ENCODE results near the gene GRIN2A. TPM values are rescaled to one million over a fixed set of nuclear protein-coding genes. Genes with fewer than 3 reads are reported as not detected.

GRIN2A gene
- total RNA-seq, 1 donor from 2014 or later: not detected

GRCh38 chr16:10168258-10168657 is 14.0 kb downstream of the GRIN2A start:
- H3K27me3 Mint-ChIP-seq (ENCODE audit: unreplicated experiment): no peaks in the 10 kb centered on the region
- H3K4me3 Mint-ChIP-seq (ENCODE audit: unreplicated experiment): no peak overlapping the region
- H3K9me3 Mint-ChIP-seq (ENCODE audit: unreplicated experiment): peaks cover 5% of the 10 kb centered on the region
- H3K4me1 Mint-ChIP-seq (ENCODE audit: unreplicated experiment): no peaks in the 10 kb centered on the region
- DNase-seq (ENCODE audit: extremely low spot score, unreplicated experiment): no peak
- no peaks in the 10 kb centered on the region for H3K36me3 Mint-ChIP-seq (ENCODE audit: unreplicated experiment)
- TF ChIP-seq CTCF (IDR thresholded peaks at IDR 0.05): no peak
- no peak overlapping the region for H3K27ac Mint-ChIP-seq (ENCODE audit: unreplicated experiment)

DNA sequence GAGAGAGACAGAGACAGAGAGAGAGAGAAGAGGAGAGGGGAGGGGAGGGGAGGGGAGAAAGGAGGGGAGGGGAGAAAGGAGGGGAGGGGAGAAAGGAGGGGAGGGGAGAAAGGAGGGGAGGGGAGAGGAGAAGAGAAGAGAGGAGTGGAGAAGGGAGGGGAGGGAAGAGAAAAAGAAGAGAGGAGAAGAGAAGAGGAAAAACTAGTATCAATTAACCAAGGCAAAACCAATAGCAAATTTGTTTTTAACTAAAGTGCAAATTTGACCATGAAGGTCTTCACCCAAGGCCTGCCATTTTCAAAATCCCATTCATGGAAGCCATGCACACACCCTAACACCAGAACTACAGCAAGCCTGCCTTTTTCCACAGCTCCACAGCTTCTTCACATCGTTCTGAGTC is 16.6 kb downstream of the GRIN2A start:
- no peak for TF ChIP-seq CTCF (IDR thresholded peaks at IDR 0.05)
- Mint-ChIP-seq H3K27ac (ENCODE audit: unreplicated experiment) (no peak overlapping the region), H3K27me3 (ENCODE audit: unreplicated experiment) (no peaks in the 10 kb centered on the region), H3K36me3 (ENCODE audit: unreplicated experiment) (no peaks in the 10 kb centered on the region), H3K4me3 (ENCODE audit: unreplicated experiment) (no peak overlapping the region), H3K4me1 (ENCODE audit: unreplicated experiment) (no peaks in the 10 kb centered on the region), H3K9me3 (ENCODE audit: unreplicated experiment) (peaks cover 5% of the 10 kb centered on the region)
- no peak for DNase-seq (ENCODE audit: extremely low spot score, unreplicated experiment)

GRCh38 chr16:10162981-10163380 is 19.2 kb downstream of the GRIN2A start:
- Mint-ChIP-seq H3K27me3 (ENCODE audit: unreplicated experiment) (no peaks in the 10 kb centered on the region), H3K9me3 (ENCODE audit: unreplicated experiment) (no peaks in the 10 kb centered on the region), H3K4me3 (ENCODE audit: unreplicated experiment) (no peak overlapping the region), H3K27ac (ENCODE audit: unreplicated experiment) (no peak overlapping the region), H3K4me1 (ENCODE audit: unreplicated experiment) (no peaks in the 10 kb centered on the region), H3K36me3 (ENCODE audit: unreplicated experiment) (no peaks in the 10 kb centered on the region)
- no peak for DNase-seq (ENCODE audit: extremely low spot score, unreplicated experiment)
- TF ChIP-seq CTCF (IDR thresholded peaks at IDR 0.05): no peak

GRCh38 chr16:10156099-10156498 is 26.1 kb downstream of the GRIN2A start:
- no peak for DNase-seq (ENCODE audit: extremely low spot score, unreplicated experiment)
- H3K9me3 Mint-ChIP-seq (ENCODE audit: unreplicated experiment): peaks cover 15% of the 10 kb centered on the region
- no peak overlapping the region for H3K27ac Mint-ChIP-seq (ENCODE audit: unreplicated experiment)
- H3K4me3 Mint-ChIP-seq (ENCODE audit: unreplicated experiment): no peak overlapping the region
- H3K36me3 Mint-ChIP-seq (ENCODE audit: unreplicated experiment): no peaks in the 10 kb centered on the region
- no peaks in the 10 kb centered on the region for H3K27me3 Mint-ChIP-seq (ENCODE audit: unreplicated experiment)
- TF ChIP-seq CTCF (IDR thresholded peaks at IDR 0.05): no peak
- no peaks in the 10 kb centered on the region for H3K4me1 Mint-ChIP-seq (ENCODE audit: unreplicated experiment)

GRCh38 chr16:10154389-10154788 is 27.8 kb downstream of the GRIN2A start:
- Mint-ChIP-seq H3K4me3 (ENCODE audit: unreplicated experiment) (no peak overlapping the region), H3K4me1 (ENCODE audit: unreplicated experiment) (no peaks in the 10 kb centered on the region), H3K27ac (ENCODE audit: unreplicated experiment) (no peak overlapping the region), H3K27me3 (ENCODE audit: unreplicated experiment) (no peaks in the 10 kb centered on the region), H3K9me3 (ENCODE audit: unreplicated experiment) (peaks cover 23% of the 10 kb centered on the region), H3K36me3 (ENCODE audit: unreplicated experiment) (no peaks in the 10 kb centered on the region)
- no peak for TF ChIP-seq CTCF (IDR thresholded peaks at IDR 0.05)
- DNase-seq (ENCODE audit: extremely low spot score, unreplicated experiment): no peak
